CD1c-positive myeloid dendritic cell (primary cell): Measurements from ENCODE around the gene NAP1L1.

ENCODE experiments used
- DNase-seq: peaks from one replicate; pipeline ENCODE4 v3.0.0-alpha.2; 2016; ENCODE audit errors: extremely low spot score

The NAP1L1 gene

DNA sequence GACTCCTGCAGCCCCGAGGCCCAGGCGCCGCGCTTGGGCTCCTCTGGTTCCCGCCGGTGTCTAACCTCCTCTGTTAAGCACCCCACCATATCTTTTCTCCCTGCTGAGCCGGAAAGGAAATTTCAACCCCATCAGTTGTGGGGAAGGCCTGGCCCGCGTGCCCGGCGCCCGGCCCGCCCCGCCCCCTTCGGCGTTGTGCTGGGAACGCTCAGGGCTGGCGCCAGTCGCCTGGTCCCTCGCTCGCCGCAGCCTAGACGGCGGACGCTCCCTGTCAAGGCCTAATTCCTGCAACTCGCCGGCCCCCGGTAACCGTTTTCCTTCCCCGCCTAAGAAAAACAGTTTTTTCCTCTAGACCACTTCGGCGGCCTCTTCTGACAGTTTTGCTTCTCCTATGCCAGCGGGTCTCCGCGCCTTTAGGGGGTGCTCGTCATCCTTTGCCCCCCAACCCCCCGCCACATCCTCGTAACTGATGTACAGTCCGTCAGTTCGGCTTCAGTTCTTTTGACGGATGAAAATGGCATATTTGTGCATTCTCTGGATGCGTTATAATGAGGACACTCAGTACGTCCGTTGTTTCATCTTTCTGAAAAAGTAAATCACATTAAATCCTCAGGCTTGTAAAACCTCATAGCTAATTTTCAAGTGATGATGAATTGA, 506 bp upstream of the NAP1L1 start:
- DNase-seq, result no peak

- no peak for DNase-seq
Measured at GRCh38 chr12:76083246-76083903, 1.1 kb downstream of the NAP1L1 start.

DNA sequence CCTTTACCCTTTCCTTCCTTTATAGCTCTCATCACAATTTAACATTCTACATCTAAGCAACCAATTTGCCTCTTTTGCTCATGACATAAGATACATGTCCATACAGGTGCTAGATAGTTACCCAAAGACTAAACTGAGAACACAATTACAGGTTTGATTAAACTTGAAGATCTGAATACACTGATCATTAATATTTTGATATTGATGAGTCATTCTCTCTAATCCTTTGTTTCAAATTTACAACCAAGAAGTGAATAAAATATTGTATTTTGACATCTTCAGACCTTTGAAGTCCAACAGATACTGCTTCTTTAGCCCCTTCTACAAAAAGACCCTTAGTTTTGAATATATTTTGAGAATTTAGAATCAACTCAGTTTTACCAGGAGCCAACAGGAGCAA, 2.6 kb downstream of the NAP1L1 start:
- DNase-seq, result no peak

- no peak for DNase-seq
Measured at GRCh38 chr12:76080729-76081415, 3.6 kb downstream of the NAP1L1 start.

- no peak for DNase-seq
Measured at GRCh38 chr12:76080017-76080728, 4.3 kb downstream of the NAP1L1 start.

- no peak for DNase-seq
Measured at GRCh38 chr12:76078748-76079147, 5.7 kb downstream of the NAP1L1 start.

DNA sequence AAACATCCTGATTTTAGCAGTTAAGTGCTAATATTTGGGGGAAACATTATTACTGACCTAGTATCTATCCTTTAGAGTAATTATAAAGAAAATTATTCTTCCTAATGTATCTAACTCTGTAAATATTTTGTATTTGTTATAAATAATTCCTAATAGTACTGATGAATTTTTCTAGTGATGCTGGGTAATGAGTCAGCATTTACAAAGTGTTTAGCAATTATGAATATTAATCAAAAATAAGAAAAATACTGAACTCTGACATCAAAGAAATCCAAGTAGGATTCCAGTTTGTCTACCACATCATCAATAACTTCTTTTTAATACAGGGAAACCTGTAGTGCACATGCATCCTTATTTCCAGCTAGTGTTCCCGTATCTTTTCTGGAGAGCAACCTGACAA, 9.0 kb downstream of the NAP1L1 start:
- no peak for DNase-seq

DNA sequence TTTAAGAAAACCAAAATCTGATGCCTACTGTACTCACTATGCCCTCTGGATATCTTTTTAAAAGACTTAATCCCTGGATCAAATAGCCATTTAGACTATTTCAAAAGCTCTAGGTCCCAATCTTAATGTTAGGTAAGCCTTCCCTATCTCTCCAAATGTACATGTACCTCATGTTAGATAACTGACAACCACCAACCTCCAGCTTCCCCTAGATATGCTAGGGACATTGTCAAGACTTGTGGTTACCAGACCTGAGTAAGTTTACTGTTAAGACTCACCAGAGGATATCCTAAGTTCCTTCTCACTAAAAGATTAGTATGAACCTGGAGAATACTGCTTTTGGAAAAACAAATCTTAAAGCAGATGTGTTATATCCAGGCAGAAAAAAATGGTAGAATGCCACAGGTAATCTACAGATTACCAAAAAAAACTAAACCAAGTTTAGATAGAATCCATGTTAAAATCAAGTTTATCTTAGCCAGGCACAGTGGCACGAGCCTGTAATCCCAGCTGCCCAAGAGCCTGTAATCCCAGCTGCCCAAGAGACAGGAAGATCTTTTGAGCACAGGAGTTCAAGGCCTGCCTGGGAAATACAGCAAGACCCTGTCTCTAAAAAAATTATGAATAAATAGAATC, 9.7 kb downstream of the NAP1L1 start:
- no peak for DNase-seq

GRCh38 chr12:76073561-76073960, 10.9 kb downstream of the NAP1L1 start:
- DNase-seq, result no peak

DNA sequence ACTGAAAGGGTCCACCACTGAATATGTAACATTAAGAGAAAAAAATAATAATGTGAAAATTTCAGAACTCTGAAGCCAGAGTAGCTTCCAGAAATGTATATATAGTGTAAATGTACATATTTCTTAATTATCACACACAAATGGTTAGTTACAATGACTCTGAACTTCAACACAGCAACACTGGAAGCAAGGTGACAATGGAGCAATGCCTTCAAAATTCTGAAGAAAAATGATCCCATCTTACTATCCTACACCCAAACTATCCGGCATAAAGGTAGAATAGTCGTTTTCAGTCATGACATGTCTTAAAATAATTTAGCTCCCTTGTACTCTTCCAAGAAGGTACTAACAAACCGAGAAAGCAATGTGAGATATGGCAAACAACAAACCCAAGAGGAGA, 11.9 kb downstream of the NAP1L1 start:
- DNase-seq, result no peak

- DNase-seq, result no peak
Measured at GRCh38 chr12:76069339-76069738, 15.1 kb downstream of the NAP1L1 start.

- DNase-seq, result no peak
Measured at GRCh38 chr12:76065917-76066316, 18.6 kb downstream of the NAP1L1 start.

- no peak for DNase-seq
Measured at GRCh38 chr12:76064904-76065303, 19.6 kb downstream of the NAP1L1 start.

DNA sequence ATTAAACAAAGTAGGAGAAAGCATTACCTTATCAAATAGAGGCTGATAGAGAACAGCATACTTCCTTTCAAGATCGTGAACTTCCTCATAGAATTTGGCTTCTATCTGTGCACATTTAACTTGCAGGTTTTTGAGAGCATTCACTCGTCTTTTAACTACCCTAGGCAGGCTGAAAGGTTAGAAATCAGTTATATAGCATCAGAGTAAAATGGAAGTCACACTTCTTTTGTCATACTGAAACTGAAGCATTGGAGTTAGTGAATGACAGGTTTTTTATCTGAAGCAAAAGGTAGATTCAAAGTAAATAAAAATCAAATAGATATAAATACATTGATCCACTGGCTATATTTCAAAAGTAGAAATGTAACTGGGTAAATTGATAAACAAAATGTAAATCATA, 24.4 kb downstream of the NAP1L1 start:
- DNase-seq, result no peak

GRCh38 chr12:76057326-76057725, 27.2 kb downstream of the NAP1L1 start:
- no peak for DNase-seq

DNA sequence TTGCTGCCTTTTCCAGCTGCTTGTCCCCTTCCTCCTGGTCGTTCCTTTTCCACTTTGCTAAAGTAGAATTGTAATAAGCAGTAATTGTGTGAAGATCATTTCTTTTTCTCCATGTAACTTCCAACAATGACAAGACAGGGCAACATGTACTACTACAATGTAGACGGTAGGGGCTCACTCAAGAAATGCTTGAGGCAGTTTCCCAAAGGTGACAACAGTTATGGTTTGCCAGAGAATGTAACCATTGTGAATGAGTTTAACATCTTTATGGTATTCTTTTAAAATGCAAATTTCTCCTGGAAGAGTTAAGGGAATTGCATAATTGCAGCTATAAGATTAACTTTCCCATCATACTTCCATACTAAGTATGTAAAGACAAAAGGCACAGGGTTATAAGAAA, 29.1 kb downstream of the NAP1L1 start:
- no peak for DNase-seq

GRCh38 chr12:76049575-76050251, 34.8 kb downstream of the NAP1L1 start:
- DNase-seq, result no peak

DNA sequence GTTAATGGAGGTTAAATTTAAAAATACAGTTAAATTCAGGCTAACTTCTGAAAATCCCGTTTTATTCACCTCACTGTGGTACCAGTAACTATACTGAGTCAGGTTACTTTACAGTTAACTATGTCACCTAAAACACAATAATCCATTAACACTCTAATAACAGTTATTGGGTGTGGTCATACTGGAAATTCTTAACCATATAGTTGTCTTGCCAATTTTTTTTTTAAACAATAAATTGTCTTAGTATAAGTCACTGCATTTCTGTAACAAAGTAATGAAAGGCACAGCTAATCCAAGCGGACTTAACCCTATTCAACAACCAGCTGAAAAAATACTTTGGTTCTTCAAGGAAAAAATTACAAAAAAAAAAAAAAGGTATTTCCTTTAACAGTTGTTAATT, 36.7 kb downstream of the NAP1L1 start:
- no peak for DNase-seq

DNA sequence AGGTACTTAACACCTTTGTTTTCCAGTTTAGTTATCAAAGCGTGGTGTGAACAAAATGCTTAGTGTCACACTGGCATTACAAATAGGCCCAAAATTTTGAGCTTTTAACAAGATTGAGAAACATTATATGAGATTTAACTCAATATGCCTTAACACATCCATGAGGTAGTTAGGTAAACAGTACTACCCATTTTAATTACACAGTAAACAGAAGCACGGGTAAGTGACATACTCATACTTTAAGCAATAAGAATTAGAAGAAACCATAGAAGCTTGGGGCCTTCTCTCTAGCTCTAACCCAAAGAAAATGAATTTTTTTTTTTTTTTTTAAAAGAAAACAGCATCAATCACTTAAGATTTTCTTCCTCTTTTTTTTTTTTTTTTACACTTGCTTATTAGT, 37.4 kb downstream of the NAP1L1 start:
- no peak for DNase-seq

GRCh38 chr12:76043377-76043776, 41.1 kb downstream of the NAP1L1 start:
- no peak for DNase-seq

- no peak for DNase-seq
Measured at GRCh38 chr12:76042147-76042546, 42.3 kb downstream of the NAP1L1 start.

GRCh38 chr12:76041406-76041805, 43.1 kb downstream of the NAP1L1 start:
- no peak for DNase-seq
